HEK293 (cell line): ENCODE measurements around the gene FAM110D.

ENCODE experiments used
- CTCF ChIA-PET: fragments of 350-600 bp; formaldehyde crosslinking; extraction: SDS; loops from one replicate; lab custom pipeline; 2021; ENCODE audit warnings: antibody characterized with exemption; lab: Yijun Ruan, JAX
- POLR2A ChIA-PET: fragments of 300-600 bp; formaldehyde crosslinking; extraction: SDS; loops from one replicate; lab custom pipeline; 2020; ENCODE audit warnings: antibody characterized with exemption, inconsistent platforms; lab: Yijun Ruan, JAX
- H3K27ac ChIP-seq: fragments of 200-500 bp; sonication (Bioruptor generic); 2 replicates; pipeline ENCODE4 v1.5.1; 2014; ENCODE audit warnings: low read depth, low read length, control low read depth, inconsistent platforms; ENCODE audit errors: extremely low read depth
- H3K36me3 ChIP-seq, 2 experiments: fragments of 200-500 bp in 1 of 2; sonication (Bioruptor generic) in 1 of 2; 1 replicate in 1 of 2; 2 replicates in 1 of 2; pipeline ENCODE4 v1.5.1; 2014 to 2017; ENCODE audit warnings: inconsistent platforms in 2 of 2, low read length in 2 of 2; ENCODE audit not compliant: control insufficient read depth in 2 of 2, insufficient read depth in 1 of 2
- H3K4me1 ChIP-seq: fragments of 200-500 bp; sonication (Bioruptor generic); 2 replicates; pipeline ENCODE4 v1.5.1; 2014; ENCODE audit warnings: mild to moderate bottlenecking, low read length, inconsistent platforms; ENCODE audit not compliant: control insufficient read depth, insufficient read depth
- H3K4me3 ChIP-seq: 2 replicates; pipeline ENCODE4 v1.5.1; 2011; ENCODE audit warnings: low read depth, mild to moderate bottlenecking, control low read depth, low read length, moderate library complexity
- H3K9me3 ChIP-seq: fragments of 200-500 bp; sonication (Bioruptor generic); 2 replicates; pipeline ENCODE4 v1.5.1; 2014; ENCODE audit warnings: low read depth, low read length, inconsistent platforms; ENCODE audit not compliant: control insufficient read depth, insufficient read depth
- GLI4 ChIP-seq: fragments of 450-650 bp; formaldehyde crosslinking; IDR thresholded peaks from 2 replicates; pipeline ENCODE4 v1.5.1; 2016; ENCODE audit warnings: missing biosample characterization, missing genetic modification characterization
- GLIS1 ChIP-seq: fragments of 450-650 bp; formaldehyde crosslinking; IDR thresholded peaks from 2 replicates; pipeline ENCODE4 v1.5.1; 2016; ENCODE audit warnings: missing biosample characterization, missing genetic modification characterization
- SP3 ChIP-seq: fragments of 450-650 bp; formaldehyde crosslinking; IDR thresholded peaks from 2 replicates; pipeline ENCODE4 v1.5.1; 2016; ENCODE audit warnings: missing biosample characterization, missing genetic modification characterization
- ZBTB21 ChIP-seq: fragments of 450-650 bp; formaldehyde crosslinking; IDR thresholded peaks from 2 replicates; pipeline ENCODE4 v1.5.1; 2017; ENCODE audit warnings: missing biosample characterization, missing genetic modification characterization
- ZBTB26 ChIP-seq: fragments of 450-650 bp; formaldehyde crosslinking; optimal IDR thresholded peaks from 2 replicates; pipeline ENCODE3; 2016; ENCODE audit warnings: missing biosample characterization, mild to moderate bottlenecking, missing genetic modification characterization
- ZFHX2 ChIP-seq: fragments of 450-650 bp; formaldehyde crosslinking; conservative IDR thresholded peaks from 2 replicates; pipeline ENCODE4 v1.5.1; 2016; ENCODE audit warnings: missing biosample characterization, missing genetic modification characterization
- ZNF121 ChIP-seq: fragments of 450-650 bp; formaldehyde crosslinking; IDR thresholded peaks from 2 replicates; pipeline ENCODE4 v1.5.1; 2016; ENCODE audit warnings: missing biosample characterization, missing genetic modification characterization
- ZNF132 ChIP-seq: fragments of 450-650 bp; formaldehyde crosslinking; IDR thresholded peaks from 2 replicates; pipeline ENCODE4 v1.5.1; 2017; ENCODE audit warnings: missing biosample characterization, missing genetic modification characterization, borderline replicate concordance
- ZNF140 ChIP-seq: fragments of 450-650 bp; formaldehyde crosslinking; IDR thresholded peaks from 2 replicates; pipeline ENCODE4 v1.5.1; 2016; ENCODE audit warnings: missing biosample characterization, missing genetic modification characterization
- ZNF335 ChIP-seq: fragments of 450-650 bp; formaldehyde crosslinking; conservative IDR thresholded peaks from 2 replicates; pipeline ENCODE4 v1.5.1; 2016; ENCODE audit warnings: missing biosample characterization, missing genetic modification characterization
- ZNF449 ChIP-seq: fragments of 450-650 bp; formaldehyde crosslinking; IDR thresholded peaks from 2 replicates; pipeline ENCODE4 v1.5.1; 2017; ENCODE audit warnings: missing biosample characterization, mild to moderate bottlenecking, missing genetic modification characterization, moderate library complexity
- ZNF544 ChIP-seq: fragments of 450-650 bp; formaldehyde crosslinking; IDR thresholded peaks from 2 replicates; pipeline ENCODE4 v1.5.0; 2017; ENCODE audit warnings: missing biosample characterization, missing genetic modification characterization
- ZNF596 ChIP-seq: fragments of 450-650 bp; IDR thresholded peaks from 2 replicates; pipeline ENCODE4 v1.5.0; 2018; ENCODE audit warnings: missing biosample characterization, mild to moderate bottlenecking, missing genetic modification characterization, moderate library complexity
- ZNF621 ChIP-seq: fragments of 450-650 bp; formaldehyde crosslinking; IDR thresholded peaks from 2 replicates; pipeline ENCODE4 v1.5.1; 2017; ENCODE audit warnings: missing biosample characterization, missing genetic modification characterization
- ZNF692 ChIP-seq: fragments of 450-650 bp; formaldehyde crosslinking; IDR thresholded peaks from 2 replicates; pipeline ENCODE4 v1.5.1; 2016; ENCODE audit warnings: missing biosample characterization, missing genetic modification characterization
- TF ChIP-seq, protein P1 (sequence below): fragments of 450-650 bp; formaldehyde crosslinking; IDR thresholded peaks from 2 replicates; pipeline ENCODE4 v1.5.1; 2016; ENCODE audit warnings: missing biosample characterization, missing genetic modification characterization
- TF ChIP-seq, protein P2 (sequence below): fragments of 450-650 bp; formaldehyde crosslinking; IDR thresholded peaks from 2 replicates; pipeline ENCODE4 v1.5.1; 2016; ENCODE audit warnings: missing biosample characterization, missing genetic modification characterization
- TF ChIP-seq, protein P3 (sequence below): fragments of 450-650 bp; formaldehyde crosslinking; IDR thresholded peaks from 2 replicates; pipeline ENCODE4 v1.5.1; 2016; ENCODE audit warnings: missing biosample characterization, missing genetic modification characterization

The FAM110D gene

GRCh38 chr1:26159743-26160039, 812 bp downstream of the FAM110D start (continued):
- TF ChIP-seq ZNF132 = no peak
- TF ChIP-seq SP3 (tag by site-specific recombination) = no peak
- TF ChIP-seq, protein P1, sequence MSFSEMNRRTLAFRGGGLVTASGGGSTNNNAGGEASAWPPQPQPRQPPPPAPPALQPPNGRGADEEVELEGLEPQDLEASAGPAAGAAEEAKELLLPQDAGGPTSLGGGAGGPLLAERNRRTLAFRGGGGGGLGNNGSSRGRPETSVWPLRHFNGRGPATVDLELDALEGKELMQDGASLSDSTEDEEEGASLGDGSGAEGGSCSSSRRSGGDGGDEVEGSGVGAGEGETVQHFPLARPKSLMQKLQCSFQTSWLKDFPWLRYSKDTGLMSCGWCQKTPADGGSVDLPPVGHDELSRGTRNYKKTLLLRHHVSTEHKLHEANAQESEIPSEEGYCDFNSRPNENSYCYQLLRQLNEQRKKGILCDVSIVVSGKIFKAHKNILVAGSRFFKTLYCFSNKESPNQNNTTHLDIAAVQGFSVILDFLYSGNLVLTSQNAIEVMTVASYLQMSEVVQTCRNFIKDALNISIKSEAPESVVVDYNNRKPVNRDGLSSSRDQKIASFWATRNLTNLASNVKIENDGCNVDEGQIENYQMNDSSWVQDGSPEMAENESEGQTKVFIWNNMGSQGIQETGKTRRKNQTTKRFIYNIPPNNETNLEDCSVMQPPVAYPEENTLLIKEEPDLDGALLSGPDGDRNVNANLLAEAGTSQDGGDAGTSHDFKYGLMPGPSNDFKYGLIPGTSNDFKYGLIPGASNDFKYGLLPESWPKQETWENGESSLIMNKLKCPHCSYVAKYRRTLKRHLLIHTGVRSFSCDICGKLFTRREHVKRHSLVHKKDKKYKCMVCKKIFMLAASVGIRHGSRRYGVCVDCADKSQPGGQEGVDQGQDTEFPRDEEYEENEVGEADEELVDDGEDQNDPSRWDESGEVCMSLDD (tag by site-specific recombination) = no peak
- no peak for TF ChIP-seq ZNF121
- TF ChIP-seq, all 188 proteins: peak for 0

DNA sequence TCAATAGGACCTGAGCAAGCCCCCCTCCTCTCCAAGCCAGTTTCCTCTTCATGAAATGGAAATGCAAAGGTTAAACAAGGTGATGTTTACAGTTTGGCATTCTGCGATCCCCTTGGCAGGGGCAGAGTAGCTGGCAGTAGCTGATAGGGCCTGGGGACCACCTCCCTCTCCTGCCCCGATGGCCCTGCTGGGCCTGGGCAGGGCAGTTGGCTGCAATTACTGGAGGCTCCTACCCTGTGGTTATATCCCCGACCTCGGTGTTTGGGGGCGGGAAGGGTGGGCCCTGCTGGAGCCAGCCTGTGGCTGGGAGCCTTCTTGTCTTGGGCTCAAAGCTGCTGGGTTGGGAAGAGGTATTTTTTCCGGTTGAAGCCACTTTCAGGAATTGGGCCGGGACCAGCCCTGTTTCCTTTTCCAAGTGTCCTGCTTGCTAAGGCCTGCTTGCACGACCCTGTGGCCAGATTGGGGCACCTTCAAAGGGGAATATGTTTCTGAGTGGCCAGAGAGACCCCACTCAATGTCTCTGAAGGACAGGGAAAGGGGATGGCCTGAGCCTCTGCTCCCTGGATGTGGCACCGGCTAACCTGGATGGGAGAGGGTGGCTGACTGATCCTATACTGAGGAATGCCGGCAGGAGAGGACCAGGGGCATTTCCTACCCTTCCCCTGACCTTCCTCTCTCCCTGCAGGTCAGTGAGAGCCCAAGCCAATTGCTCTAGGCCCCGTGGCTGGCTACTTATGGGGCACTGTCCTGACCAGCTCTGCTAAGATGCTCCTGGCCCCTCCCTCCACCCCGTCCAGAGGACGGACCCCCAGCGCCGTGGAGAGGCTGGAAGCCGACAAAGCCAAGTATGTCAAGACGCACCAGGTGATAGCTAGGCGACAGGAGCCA, 1.9 kb downstream of the FAM110D start:
- CTCF ChIA-PET = interaction anchor here (0.9 to 1.8 kb wide), 3 partner anchors 9 to 72 kb away, joined by 4 to 9 read pairs (median 7); partner anchors contain the start of gene ZNF593
- Histone ChIP-seq H3K4me3 (no peak overlapping the region), H3K4me1 (no peaks in the 10 kb centered on the region; the same call in 1 of the 2 replicates), H3K27ac (no peak overlapping the region), H3K36me3 (no peaks in the 10 kb centered on the region), H3K9me3 (no peaks in the 10 kb centered on the region)
- POLR2A ChIA-PET = interaction anchor here (1.0 kb wide), 1 partner anchor 9 kb away, joined by 4 read pairs; the partner anchor contains the start of gene ZNF593
- no peak for TF ChIP-seq ZNF544
- no peak for TF ChIP-seq ZNF621
- TF ChIP-seq, protein P2, sequence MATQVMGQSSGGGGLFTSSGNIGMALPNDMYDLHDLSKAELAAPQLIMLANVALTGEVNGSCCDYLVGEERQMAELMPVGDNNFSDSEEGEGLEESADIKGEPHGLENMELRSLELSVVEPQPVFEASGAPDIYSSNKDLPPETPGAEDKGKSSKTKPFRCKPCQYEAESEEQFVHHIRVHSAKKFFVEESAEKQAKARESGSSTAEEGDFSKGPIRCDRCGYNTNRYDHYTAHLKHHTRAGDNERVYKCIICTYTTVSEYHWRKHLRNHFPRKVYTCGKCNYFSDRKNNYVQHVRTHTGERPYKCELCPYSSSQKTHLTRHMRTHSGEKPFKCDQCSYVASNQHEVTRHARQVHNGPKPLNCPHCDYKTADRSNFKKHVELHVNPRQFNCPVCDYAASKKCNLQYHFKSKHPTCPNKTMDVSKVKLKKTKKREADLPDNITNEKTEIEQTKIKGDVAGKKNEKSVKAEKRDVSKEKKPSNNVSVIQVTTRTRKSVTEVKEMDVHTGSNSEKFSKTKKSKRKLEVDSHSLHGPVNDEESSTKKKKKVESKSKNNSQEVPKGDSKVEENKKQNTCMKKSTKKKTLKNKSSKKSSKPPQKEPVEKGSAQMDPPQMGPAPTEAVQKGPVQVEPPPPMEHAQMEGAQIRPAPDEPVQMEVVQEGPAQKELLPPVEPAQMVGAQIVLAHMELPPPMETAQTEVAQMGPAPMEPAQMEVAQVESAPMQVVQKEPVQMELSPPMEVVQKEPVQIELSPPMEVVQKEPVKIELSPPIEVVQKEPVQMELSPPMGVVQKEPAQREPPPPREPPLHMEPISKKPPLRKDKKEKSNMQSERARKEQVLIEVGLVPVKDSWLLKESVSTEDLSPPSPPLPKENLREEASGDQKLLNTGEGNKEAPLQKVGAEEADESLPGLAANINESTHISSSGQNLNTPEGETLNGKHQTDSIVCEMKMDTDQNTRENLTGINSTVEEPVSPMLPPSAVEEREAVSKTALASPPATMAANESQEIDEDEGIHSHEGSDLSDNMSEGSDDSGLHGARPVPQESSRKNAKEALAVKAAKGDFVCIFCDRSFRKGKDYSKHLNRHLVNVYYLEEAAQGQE (tag by site-specific recombination) = no peak
- no peak for TF ChIP-seq ZFHX2
- TF ChIP-seq GLI4 (tag by site-specific recombination) = no peak
- no peak for TF ChIP-seq ZBTB21
- no peak for TF ChIP-seq ZNF596 (tag by site-specific recombination)
- TF ChIP-seq, protein P3, sequence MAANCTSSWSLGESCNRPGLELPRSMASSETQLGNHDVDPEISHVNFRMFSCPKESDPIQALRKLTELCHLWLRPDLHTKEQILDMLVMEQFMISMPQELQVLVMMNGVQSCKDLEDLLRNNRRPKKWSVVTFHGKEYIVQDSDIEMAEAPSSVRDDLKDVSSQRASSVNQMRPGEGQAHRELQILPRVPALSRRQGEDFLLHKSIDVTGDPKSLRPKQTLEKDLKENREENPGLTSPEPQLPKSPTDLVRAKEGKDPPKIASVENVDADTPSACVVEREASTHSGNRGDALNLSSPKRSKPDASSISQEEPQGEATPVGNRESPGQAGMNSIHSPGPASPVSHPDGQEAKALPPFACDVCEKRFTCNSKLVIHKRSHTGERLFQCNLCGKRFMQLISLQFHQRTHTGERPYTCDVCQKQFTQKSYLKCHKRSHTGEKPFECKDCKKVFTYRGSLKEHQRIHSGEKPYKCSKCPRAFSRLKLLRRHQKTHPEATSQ = no peak

- peak overlapping the region; percentile 12; the same call in 1 of the 2 replicates for H3K4me3 ChIP-seq
- POLR2A ChIA-PET = interaction anchor here (1.0 kb wide), 1 partner anchor 8 kb away, joined by 4 read pairs; the partner anchor contains the start of gene ZNF593
- H3K4me1 ChIP-seq = no peaks in the 10 kb centered on the region; the same call in 1 of the 2 replicates
- H3K9me3 ChIP-seq = no peaks in the 10 kb centered on the region
- CTCF ChIA-PET = interaction anchor here (0.6 to 2.5 kb wide), 5 partner anchors 8 to 463 kb away, joined by 3 to 16 read pairs (median 7); partner anchors contain the start of gene ZNF593
- H3K27ac ChIP-seq = peak overlapping the region; percentile 45; the same call in 1 of the 2 replicates
- H3K36me3 ChIP-seq = no peaks in the 10 kb centered on the region
- TF ChIP-seq ZNF140 (tag by site-specific recombination) (no peak), ZBTB26 (tag by site-specific recombination) (peak; percentile 66), ZNF692 (tag by site-specific recombination) (0 out of 2 replicates have a peak, but pooled peaks have one; percentile 31), ZNF449 (tag by site-specific recombination) (peak; percentile 71), ZNF335 (tag by site-specific recombination) (peak; percentile 63), GLIS1 (tag by site-specific recombination) (0 out of 2 replicates have a peak, but pooled peaks have one; percentile 10)
Measured at GRCh38 chr1:26161415-26162219, 2.7 kb downstream of the FAM110D start.
